Hepatocyte (in vitro differentiated cells): ENCODE data around the gene FCGR3B. TPM values are rescaled to one million over a fixed set of nuclear protein-coding genes. Genes with fewer than 3 reads are reported as not detected.
"Not testable (repeated sequence)": the region's sequence is repeated elsewhere in the genome, so short reads cannot be mapped to it uniquely, and the experiment has no call there.

Source experiments
- DNase-seq: peaks from one replicate; pipeline ENCODE4 v3.0.0-alpha.2; 2016; ENCODE audit warnings: low spot score
- H2AFZ ChIP-seq: fragments of 200-600 bp; sonication (generic); 2 replicates; pipeline ENCODE4 v1.6.0; 2016; ENCODE audit warnings: antibody characterized with exemption, mild to moderate bottlenecking
- H3K27ac ChIP-seq: fragments of 200-600 bp; sonication (generic); 2 replicates; pipeline ENCODE4 v1.5.1; 2016; ENCODE audit warnings: mild to moderate bottlenecking
- H3K27me3 ChIP-seq: fragments of 200-600 bp; sonication (generic); 2 replicates; pipeline ENCODE4 v1.6.1; 2016
- H3K36me3 ChIP-seq: fragments of 200-600 bp; sonication (generic); replicated peaks from 2 replicates; pipeline ENCODE4 v1.5.1; 2016; ENCODE audit warnings: low read depth; ENCODE audit not compliant: insufficient read depth
- H3K4me1 ChIP-seq: fragments of 200-600 bp; sonication (generic); 2 replicates; pipeline ENCODE4 v1.5.1; 2016; ENCODE audit warnings: mild to moderate bottlenecking, moderate library complexity; ENCODE audit not compliant: insufficient read depth
- H3K4me2 ChIP-seq: fragments of 200-600 bp; sonication (generic); 2 replicates; pipeline ENCODE4 v1.6.0; 2016
- H3K4me3 ChIP-seq: fragments of 200-600 bp; sonication (generic); 2 replicates; pipeline ENCODE4 v1.5.1; 2016; ENCODE audit warnings: mild to moderate bottlenecking
- H3K79me2 ChIP-seq: fragments of 200-600 bp; sonication (generic); 2 replicates; pipeline ENCODE4 v1.6.0; 2017; ENCODE audit warnings: mild to moderate bottlenecking
- H3K9me2 ChIP-seq: fragments of 200-600 bp; sonication (generic); replicated peaks from 2 replicates; pipeline ENCODE4 v1.6.0; 2017; ENCODE audit warnings: mild to moderate bottlenecking; ENCODE audit not compliant: insufficient read depth
- H3K9me3 ChIP-seq: fragments of 200-600 bp; sonication (generic); 2 replicates; pipeline ENCODE4 v1.5.1; 2016; ENCODE audit warnings: low read depth, mild to moderate bottlenecking
- H4K20me1 ChIP-seq: fragments of 200-600 bp; sonication (generic); 2 replicates; pipeline ENCODE4 v1.6.0; 2016; ENCODE audit warnings: mild to moderate bottlenecking; ENCODE audit not compliant: insufficient read depth, poor library complexity, severe bottlenecking
- WGBS: methylation state at CpG from one replicate; pipeline ENCODE4 v1.1.6; 2016; ENCODE audit warnings: low lambda C conversion rate; ENCODE audit errors: missing lambda C conversion rate; 5-methylcytosine and 5-hydroxymethylcytosine counted together
- polyA plus RNA-seq: library from polyadenylated mRNA; unstranded; fragments of >200 nt; fragmentation: Nextera tagmentation; extraction: Ambion mirVana; gene quantifications from 2 replicates; pipeline ENCODE4 v1.2.1, GENCODE V29; 2016
- total RNA-seq: library from RNA; depleted of rRNA; stranded (reverse); fragments of >200 nt; gene quantifications from 2 replicates; pipeline ENCODE4 v1.2.3, GENCODE V29; 2014

FCGR3B gene
- total and polyA plus RNA-seq, 2 experiments from 2014 or later: not detected

GRCh38 chr1:161613142-161613514, 17.8 kb downstream of the FCGR3B start:
- H3K9me3 ChIP-seq, H3K4me3 ChIP-seq, H3K9me2 ChIP-seq, H3K4me1 ChIP-seq, H3K27me3 ChIP-seq, H4K20me1 ChIP-seq, H3K79me2 ChIP-seq, H3K36me3 ChIP-seq: not testable (repeated sequence)
- H3K4me2 ChIP-seq: peak overlapping the region; percentile 72
- DNase-seq: peak; percentile 33
- 20% methylated on average over 6 of the region's 6 CpGs for WGBS
- H2AFZ ChIP-seq: peak overlapping the region; percentile 47
- peak overlapping the region; percentile 90 for H3K27ac ChIP-seq

- H3K9me3 ChIP-seq, H4K20me1 ChIP-seq, H3K79me2 ChIP-seq, H3K27me3 ChIP-seq, H3K4me1 ChIP-seq, H3K9me2 ChIP-seq, H3K36me3 ChIP-seq: not testable (repeated sequence)
- H3K27ac ChIP-seq: peak overlapping the region; percentile 90
- H3K4me3 ChIP-seq: peak overlapping the region; percentile 19
- peak overlapping the region; percentile 72 for H3K4me2 ChIP-seq
- H2AFZ ChIP-seq: peak overlapping the region; percentile 47
- peak; percentile 98 for DNase-seq
- 2% methylated on average over 51 of the region's 51 CpGs for WGBS
These were observed 18.4 kb downstream of the FCGR3B start for GRCh38 chr1:161612322-161613141.

- H2AFZ ChIP-seq: peak overlapping the region; percentile 34
- H3K9me3 ChIP-seq, H3K4me1 ChIP-seq, H3K9me2 ChIP-seq, H3K27me3 ChIP-seq, H3K36me3 ChIP-seq, H3K79me2 ChIP-seq, H4K20me1 ChIP-seq: not testable (repeated sequence)
- DNase-seq: peak; percentile 29
- 1% methylated on average over 19 of the region's 19 CpGs for WGBS
- peak overlapping the region; percentile 19 for H3K4me3 ChIP-seq
- peak overlapping the region; percentile 72 for H3K4me2 ChIP-seq
- peak overlapping the region; percentile 90 for H3K27ac ChIP-seq
These were observed 19.1 kb downstream of the FCGR3B start for GRCh38 chr1:161611866-161612321.

GRCh38 chr1:161610198-161610597, 20.8 kb downstream of the FCGR3B start:
- H3K4me1 ChIP-seq, H3K4me3 ChIP-seq, H3K27ac ChIP-seq, H3K9me3 ChIP-seq, H3K27me3 ChIP-seq, H2AFZ ChIP-seq, H3K4me2 ChIP-seq, H3K9me2 ChIP-seq, H3K79me2 ChIP-seq, H3K36me3 ChIP-seq, DNase-seq, H4K20me1 ChIP-seq: not testable (repeated sequence)
- 64% methylated on average over 4 of the region's 4 CpGs for WGBS

GRCh38 chr1:161606541-161607336, 24.2 kb downstream of the FCGR3B start:
- not testable (repeated sequence) for H2AFZ ChIP-seq, H3K79me2 ChIP-seq, H3K9me2 ChIP-seq, H3K27me3 ChIP-seq, H4K20me1 ChIP-seq, H3K36me3 ChIP-seq, H3K4me1 ChIP-seq, H3K4me3 ChIP-seq, H3K4me2 ChIP-seq, H3K9me3 ChIP-seq, DNase-seq, H3K27ac ChIP-seq
- 96% methylated on average over 26 of the region's 58 CpGs for WGBS

- H4K20me1 ChIP-seq, H3K4me3 ChIP-seq, H3K27ac ChIP-seq, H3K36me3 ChIP-seq, H2AFZ ChIP-seq, H3K9me3 ChIP-seq, H3K27me3 ChIP-seq, H3K4me1 ChIP-seq, H3K9me2 ChIP-seq, H3K79me2 ChIP-seq: not testable (repeated sequence)
- WGBS: 59% methylated on average over 22 of the region's 78 CpGs
- peak overlapping the region; percentile 49 for H3K4me2 ChIP-seq
- peak; percentile 33 for DNase-seq
These were observed 25.0 kb downstream of the FCGR3B start for GRCh38 chr1:161605762-161606540.

GRCh38 chr1:161605024-161605423, 26.0 kb downstream of the FCGR3B start:
- H3K4me2 ChIP-seq, H3K27me3 ChIP-seq, H4K20me1 ChIP-seq, H3K4me3 ChIP-seq, H3K36me3 ChIP-seq, DNase-seq, H3K27ac ChIP-seq, H2AFZ ChIP-seq, H3K4me1 ChIP-seq, H3K9me3 ChIP-seq, H3K79me2 ChIP-seq, H3K9me2 ChIP-seq: not testable (repeated sequence)
- WGBS: 96% methylated on average over 12 of the region's 12 CpGs

GRCh38 chr1:161597077-161597476, 33.9 kb downstream of the FCGR3B start:
- H3K9me3 ChIP-seq, H3K79me2 ChIP-seq, H3K9me2 ChIP-seq, H3K27ac ChIP-seq, H3K27me3 ChIP-seq, H2AFZ ChIP-seq, DNase-seq, H3K4me3 ChIP-seq, H3K4me2 ChIP-seq, H4K20me1 ChIP-seq, H3K36me3 ChIP-seq: not testable (repeated sequence)
- H3K4me1 ChIP-seq: peaks cover 13% of the 10 kb centered on the region
- WGBS: 88% methylated on average over 3 of the region's 3 CpGs
